K562 (cell line): ENCODE measurements around the gene ESAM. TPM values are rescaled to one million over a fixed set of nuclear protein-coding genes. Genes with fewer than 3 reads are reported as not detected.

ENCODE experiments used
- HOXB6 ChIP-seq: fragments of 250-450 bp; sonication (Bioruptor Pico); IDR thresholded peaks from 2 replicates; pipeline ENCODE4 v1.5.1; 2022; ENCODE audit warnings: mild to moderate bottlenecking, borderline replicate concordance
- KDM1A ChIP-seq, 2 experiments: fragments of 450-650 bp; IDR thresholded peaks; 2 replicates each; pipeline ENCODE4 v1.6.1; 2016; ENCODE audit warnings: mild to moderate bottlenecking in 2 of 2
- RBM14 ChIP-seq: fragments of 200-400 bp; formaldehyde crosslinking; IDR thresholded peaks from 2 replicates; pipeline ENCODE4 v1.6.1; 2018; ENCODE audit warnings: low read depth, mild to moderate bottlenecking, low read length, moderate library complexity, borderline replicate concordance; ENCODE audit not compliant: insufficient read depth
- TFE3 ChIP-seq: fragments of 450-650 bp; formaldehyde crosslinking; IDR thresholded peaks from 2 replicates; pipeline ENCODE4 v1.4.0; 2020; ENCODE audit warnings: mild to moderate bottlenecking, mixed read lengths
- TSC22D4 ChIP-seq: fragments of 450-650 bp; IDR thresholded peaks from 2 replicates; pipeline ENCODE4 v1.6.1; 2016; ENCODE audit warnings: missing genetic modification characterization, missing biosample characterization, control low read depth
- USF2 ChIP-seq: sonication (generic); formaldehyde crosslinking; IDR thresholded peaks from 2 replicates; pipeline ENCODE4 v1.5.0; 2020; ENCODE audit warnings: missing genetic modification reagents
- ZNF507 ChIP-seq: conservative IDR thresholded peaks from 2 replicates; pipeline ENCODE4 v1.6.1; 2017; ENCODE audit warnings: missing genetic modification characterization, missing compliant biosample characterization
- ZNF695 ChIP-seq: fragments of 450-650 bp; formaldehyde crosslinking; IDR thresholded peaks from 2 replicates; pipeline ENCODE4 v1.4.0; 2020; ENCODE audit warnings: mild to moderate bottlenecking, moderate library complexity
- polyA plus RNA-seq, 8 experiments: library from polyadenylated mRNA; depleted of rRNA in 4 of 8; stranded (reverse) in 5 of 8; unstranded in 3 of 8; fragments of >200 nt; fragmentation: Nextera tagmentation in 2 of 8; fragmentation: Illumina TruSeq in 1 of 8; extraction: Ambion mirVana in 2 of 8; extraction: Trizol in 1 of 8; gene quantifications; 2 replicates each; pipeline versions ENCODE4 v1.2.1 to v1.2.3, GENCODE V29; 2011 to 2014; ENCODE audit warnings: inconsistent platforms in 1 of 8, missing spikeins in 1 of 8
- total RNA-seq, 7 experiments: library from RNA; depleted of rRNA in 6 of 7; stranded (reverse); fragments of >200 nt in 6 of 7; fragmentation: Illumina TruSeq in 2 of 7; extraction: Trizol in 2 of 7; gene quantifications; 2 replicates each; pipeline versions ENCODE4 v1.2.1 to v1.2.3, GENCODE V29; 2011 to 2021; ENCODE audit warnings: low replicate concordance in 1 of 7
- TF ChIP-seq, protein P1 (sequence below): IDR thresholded peaks from 3 replicates; pipeline ENCODE4 v1.6.1; 2011; ENCODE audit warnings: borderline replicate concordance, mild to moderate bottlenecking; ENCODE audit not compliant: insufficient read length, insufficient read depth
- TF ChIP-seq, protein P2 (sequence below), 2 experiments: fragments of 450-650 bp; formaldehyde crosslinking in 1 of 2; IDR thresholded peaks; 2 replicates each; pipeline versions ENCODE4 v1.4.0 to v1.6.1; 2014 to 2020; ENCODE audit warnings: mild to moderate bottlenecking in 2 of 2, borderline replicate concordance in 1 of 2, low read depth in 1 of 2

Gene ESAM
- total and polyA plus RNA-seq, 9 of the 15 experiments (the other 6 are each of a cell fraction or from before 2014, with no cell fraction given), result 0.06 to 1.5 (median 0.22) TPM

GRCh38 chr11:124811399-124812125 is 49.5 kb upstream of the ESAM start (continued):
- TF ChIP-seq ZNF695 (CRISPR knock-in tag) (no peak), TFE3 (CRISPR knock-in tag) (peak; percentile 69), TSC22D4 (tag) (no peak), HOXB6 (no peak), RBM14 (no peak), KDM1A (IDR thresholded peaks at IDR 0.05) (no peak), USF2 (peak; percentile 17; the same call in 1 of the 2 replicates), ZNF507 (tag) (no peak)
- TF ChIP-seq, protein P1, sequence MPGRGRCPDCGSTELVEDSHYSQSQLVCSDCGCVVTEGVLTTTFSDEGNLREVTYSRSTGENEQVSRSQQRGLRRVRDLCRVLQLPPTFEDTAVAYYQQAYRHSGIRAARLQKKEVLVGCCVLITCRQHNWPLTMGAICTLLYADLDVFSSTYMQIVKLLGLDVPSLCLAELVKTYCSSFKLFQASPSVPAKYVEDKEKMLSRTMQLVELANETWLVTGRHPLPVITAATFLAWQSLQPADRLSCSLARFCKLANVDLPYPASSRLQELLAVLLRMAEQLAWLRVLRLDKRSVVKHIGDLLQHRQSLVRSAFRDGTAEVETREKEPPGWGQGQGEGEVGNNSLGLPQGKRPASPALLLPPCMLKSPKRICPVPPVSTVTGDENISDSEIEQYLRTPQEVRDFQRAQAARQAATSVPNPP, result no peak
- TF ChIP-seq, protein P2, sequence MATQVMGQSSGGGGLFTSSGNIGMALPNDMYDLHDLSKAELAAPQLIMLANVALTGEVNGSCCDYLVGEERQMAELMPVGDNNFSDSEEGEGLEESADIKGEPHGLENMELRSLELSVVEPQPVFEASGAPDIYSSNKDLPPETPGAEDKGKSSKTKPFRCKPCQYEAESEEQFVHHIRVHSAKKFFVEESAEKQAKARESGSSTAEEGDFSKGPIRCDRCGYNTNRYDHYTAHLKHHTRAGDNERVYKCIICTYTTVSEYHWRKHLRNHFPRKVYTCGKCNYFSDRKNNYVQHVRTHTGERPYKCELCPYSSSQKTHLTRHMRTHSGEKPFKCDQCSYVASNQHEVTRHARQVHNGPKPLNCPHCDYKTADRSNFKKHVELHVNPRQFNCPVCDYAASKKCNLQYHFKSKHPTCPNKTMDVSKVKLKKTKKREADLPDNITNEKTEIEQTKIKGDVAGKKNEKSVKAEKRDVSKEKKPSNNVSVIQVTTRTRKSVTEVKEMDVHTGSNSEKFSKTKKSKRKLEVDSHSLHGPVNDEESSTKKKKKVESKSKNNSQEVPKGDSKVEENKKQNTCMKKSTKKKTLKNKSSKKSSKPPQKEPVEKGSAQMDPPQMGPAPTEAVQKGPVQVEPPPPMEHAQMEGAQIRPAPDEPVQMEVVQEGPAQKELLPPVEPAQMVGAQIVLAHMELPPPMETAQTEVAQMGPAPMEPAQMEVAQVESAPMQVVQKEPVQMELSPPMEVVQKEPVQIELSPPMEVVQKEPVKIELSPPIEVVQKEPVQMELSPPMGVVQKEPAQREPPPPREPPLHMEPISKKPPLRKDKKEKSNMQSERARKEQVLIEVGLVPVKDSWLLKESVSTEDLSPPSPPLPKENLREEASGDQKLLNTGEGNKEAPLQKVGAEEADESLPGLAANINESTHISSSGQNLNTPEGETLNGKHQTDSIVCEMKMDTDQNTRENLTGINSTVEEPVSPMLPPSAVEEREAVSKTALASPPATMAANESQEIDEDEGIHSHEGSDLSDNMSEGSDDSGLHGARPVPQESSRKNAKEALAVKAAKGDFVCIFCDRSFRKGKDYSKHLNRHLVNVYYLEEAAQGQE (IDR thresholded peaks at IDR 0.05; ENCODE audit: borderline replicate concordance), result no peak
- TF ChIP-seq, protein P2 (CRISPR knock-in tag; IDR thresholded peaks at IDR 0.05; ENCODE audit: low read depth), result no peak
